ENCODE results near the gene WTIP. TPM values are rescaled to one million over a fixed set of nuclear protein-coding genes. Genes with fewer than 3 reads are reported as not detected.

The WTIP gene
- total and polyA plus RNA-seq, 2 of the 4 experiments (the other 2 are of a cell fraction), result 30.3 to 48.9 TPM

DNA sequence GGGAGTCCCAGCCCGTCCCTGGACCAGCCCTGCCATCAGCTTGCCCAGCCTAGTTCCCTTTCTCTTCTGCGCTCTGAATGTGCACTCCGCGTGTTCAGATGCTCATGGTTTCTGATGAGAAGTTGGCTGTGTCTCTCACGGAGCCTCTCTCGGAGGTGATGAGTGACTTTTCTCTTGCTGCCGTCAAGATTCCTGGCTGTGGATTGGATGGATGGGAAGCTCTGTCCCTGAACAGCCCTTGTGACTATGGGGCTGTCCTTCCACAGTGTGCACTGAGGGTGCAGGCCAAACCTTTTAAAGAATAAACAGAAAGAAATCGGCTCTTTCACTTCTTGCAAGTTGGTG, 24.4 kb downstream of the WTIP start:
- no peak overlapping the region for H2BK20ac ChIP-seq (ENCODE audit: low read depth, low read length)
- no peak overlapping the region for H3K4me2 ChIP-seq (ENCODE audit: low read depth, low read length)
- H3K14ac ChIP-seq (replicated peaks; ENCODE audit: low read depth, low read length), result no peak overlapping the region
- H3K9me3 ChIP-seq (ENCODE audit: control insufficient read depth, insufficient read depth, low read length), result peaks cover 1% of the 10 kb centered on the region
- H3K4me1 ChIP-seq (ENCODE audit: control insufficient read depth, insufficient read depth, low read length), result peaks cover 7% of the 10 kb centered on the region; the same call in 1 of the 2 replicates
- intact Hi-C loops (cut with micrococcal nuclease) (no loop called here), dilution Hi-C loops (cut with HindIII; ENCODE audit: low sequenced_read_pairs, unreplicated experiment) (no loop called here), in situ Hi-C loops (cut with MboI; ENCODE audit: low sequenced_read_pairs) (no loop called here)
- TF ChIP-seq POLR2A (IDR thresholded peaks at IDR 0.05; ENCODE audit: low read depth, low read length) (no peak), SMC3 (IDR thresholded peaks at IDR 0.05; ENCODE audit: low read depth, low read length) (no peak), BHLHE40 (IDR thresholded peaks at IDR 0.05; ENCODE audit: low read depth, low read length) (no peak), MAFK (IDR thresholded peaks at IDR 0.05; ENCODE audit: low read depth, low read length) (no peak), RFX5 (IDR thresholded peaks at IDR 0.05; ENCODE audit: low read depth, low read length) (no peak), RAD21 (IDR thresholded peaks at IDR 0.05; ENCODE audit: low read length) (no peak), FOS (IDR thresholded peaks at IDR 0.05; ENCODE audit: low read depth, low read length) (no peak), MXI1 (IDR thresholded peaks at IDR 0.05; ENCODE audit: borderline replicate concordance, low read depth, low read length) (no peak), NFE2L2 (IDR thresholded peaks at IDR 0.05; ENCODE audit: low read depth, low read length) (no peak), CEBPB (IDR thresholded peaks at IDR 0.05; ENCODE audit: low read depth, low read length) (no peak), MAZ (IDR thresholded peaks at IDR 0.05; ENCODE audit: borderline replicate concordance, low read depth, low read length) (no peak)
- TF ChIP-seq, protein P1, sequence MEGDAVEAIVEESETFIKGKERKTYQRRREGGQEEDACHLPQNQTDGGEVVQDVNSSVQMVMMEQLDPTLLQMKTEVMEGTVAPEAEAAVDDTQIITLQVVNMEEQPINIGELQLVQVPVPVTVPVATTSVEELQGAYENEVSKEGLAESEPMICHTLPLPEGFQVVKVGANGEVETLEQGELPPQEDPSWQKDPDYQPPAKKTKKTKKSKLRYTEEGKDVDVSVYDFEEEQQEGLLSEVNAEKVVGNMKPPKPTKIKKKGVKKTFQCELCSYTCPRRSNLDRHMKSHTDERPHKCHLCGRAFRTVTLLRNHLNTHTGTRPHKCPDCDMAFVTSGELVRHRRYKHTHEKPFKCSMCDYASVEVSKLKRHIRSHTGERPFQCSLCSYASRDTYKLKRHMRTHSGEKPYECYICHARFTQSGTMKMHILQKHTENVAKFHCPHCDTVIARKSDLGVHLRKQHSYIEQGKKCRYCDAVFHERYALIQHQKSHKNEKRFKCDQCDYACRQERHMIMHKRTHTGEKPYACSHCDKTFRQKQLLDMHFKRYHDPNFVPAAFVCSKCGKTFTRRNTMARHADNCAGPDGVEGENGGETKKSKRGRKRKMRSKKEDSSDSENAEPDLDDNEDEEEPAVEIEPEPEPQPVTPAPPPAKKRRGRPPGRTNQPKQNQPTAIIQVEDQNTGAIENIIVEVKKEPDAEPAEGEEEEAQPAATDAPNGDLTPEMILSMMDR (conservative IDR thresholded peaks at IDR 0.05; ENCODE audit: low read depth, low read length), result no peak
- TF ChIP-seq, protein P2, sequence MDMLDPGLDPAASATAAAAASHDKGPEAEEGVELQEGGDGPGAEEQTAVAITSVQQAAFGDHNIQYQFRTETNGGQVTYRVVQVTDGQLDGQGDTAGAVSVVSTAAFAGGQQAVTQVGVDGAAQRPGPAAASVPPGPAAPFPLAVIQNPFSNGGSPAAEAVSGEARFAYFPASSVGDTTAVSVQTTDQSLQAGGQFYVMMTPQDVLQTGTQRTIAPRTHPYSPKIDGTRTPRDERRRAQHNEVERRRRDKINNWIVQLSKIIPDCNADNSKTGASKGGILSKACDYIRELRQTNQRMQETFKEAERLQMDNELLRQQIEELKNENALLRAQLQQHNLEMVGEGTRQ (IDR thresholded peaks at IDR 0.05; ENCODE audit: low read depth, low read length), result no peak
- ATAC-seq (ENCODE audit: low read depth), result no peak
- no peak for DNase-seq
- H4K8ac ChIP-seq (ENCODE audit: low read depth in 2 of 2, low read length in 2 of 2), result no peak overlapping the region
- 0 out of 2 replicates have a peak, but pooled peaks cover 4% of the 10 kb centered on the region for H3K9me1 ChIP-seq (ENCODE audit: insufficient read depth, low read length)
- H2BK15ac ChIP-seq (ENCODE audit: low read depth, low read length), result no peak overlapping the region
- H3K23ac ChIP-seq (ENCODE audit: low read depth, low read length), result 0 out of 2 replicates have a peak overlapping the region, but pooled peaks have one; percentile 24
- no peak overlapping the region for H3K4me3 ChIP-seq (ENCODE audit: insufficient read depth, low read depth, low read length)
- peaks cover 18% of the 10 kb centered on the region for H4K20me1 ChIP-seq (ENCODE audit: insufficient read depth, low read length)
- H3K56ac ChIP-seq (ENCODE audit: extremely low read depth, insufficient read depth, low read length), result no peak overlapping the region
- H4K91ac ChIP-seq (ENCODE audit: insufficient read depth, low read depth, low read length), result no peak overlapping the region
- H3K36me3 ChIP-seq (ENCODE audit: control insufficient read depth, insufficient read depth, low read length), result peaks cover 3% of the 10 kb centered on the region; the same call in 1 of the 2 replicates
- ChIA-PET CTCF (no interaction called here), POLR2A (ENCODE audit: unreplicated experiment) (no interaction called here)
- no peak overlapping the region for H2AK5ac ChIP-seq (ENCODE audit: low read depth, low read length)
- H3K9ac ChIP-seq (ENCODE audit: low read depth, low read length), result no peak overlapping the region
- no TSS peak for BruUV-seq (replicated peaks)
- no peak overlapping the region for H3K27ac ChIP-seq (ENCODE audit: insufficient read depth, low read length)
- peaks cover 0 to 12% of the 10 kb centered on the region in 2 experiments; a peak in 2 of 4 replicates for H3K79me1 ChIP-seq (ENCODE audit: low read depth in 1 of 2, low read length in 2 of 2)
- no peak overlapping the region for H2BK120ac ChIP-seq (ENCODE audit: low read depth, low read length)
- no peaks in the 10 kb centered on the region for H3K27me3 ChIP-seq (ENCODE audit: control insufficient read depth, insufficient read depth, low read length)
- no peak overlapping the region for H3K4ac ChIP-seq (ENCODE audit: low read depth, low read length)
- H2AFZ ChIP-seq (replicated peaks; ENCODE audit: low read length, poor library complexity), result peak overlapping the region; percentile 2
- H4K5ac ChIP-seq (ENCODE audit: low read depth, low read length), result no peak overlapping the region
- H2BK5ac ChIP-seq (ENCODE audit: low read depth, low read length, poor library complexity, severe bottlenecking), result no peak overlapping the region
- no peak overlapping the region for H3K18ac ChIP-seq (ENCODE audit: low read depth, low read length)
- WGBS, 2 experiments (ENCODE audit: extremely low coverage in 2 of 2, insufficient read length in 1 of 2), result no CpG with 5 or more reads among the region's 8 CpGs
- peak overlapping the region; percentile 76 for H2AK9ac ChIP-seq (replicated peaks; ENCODE audit: low read depth, low read length, poor library complexity)
